HEK293 (cell line): ENCODE measurements around the gene SVOP.

Experiments used
- CTCF ChIA-PET: fragments of 350-600 bp; formaldehyde crosslinking; extraction: SDS; loops from one replicate; lab custom pipeline; 2021; ENCODE audit warnings: antibody characterized with exemption; lab: Yijun Ruan, JAX
- POLR2A ChIA-PET: fragments of 300-600 bp; formaldehyde crosslinking; extraction: SDS; loops from one replicate; lab custom pipeline; 2020; ENCODE audit warnings: antibody characterized with exemption, inconsistent platforms; lab: Yijun Ruan, JAX
- H3K27ac ChIP-seq: fragments of 200-500 bp; sonication (Bioruptor generic); 2 replicates; pipeline ENCODE4 v1.5.1; 2014; ENCODE audit warnings: low read depth, low read length, control low read depth, inconsistent platforms; ENCODE audit errors: extremely low read depth
- H3K36me3 ChIP-seq, 2 experiments: fragments of 200-500 bp in 1 of 2; sonication (Bioruptor generic) in 1 of 2; 1 replicate in 1 of 2; 2 replicates in 1 of 2; pipeline ENCODE4 v1.5.1; 2014 to 2017; ENCODE audit warnings: inconsistent platforms in 2 of 2, low read length in 2 of 2; ENCODE audit not compliant: control insufficient read depth in 2 of 2, insufficient read depth in 1 of 2
- H3K4me1 ChIP-seq: fragments of 200-500 bp; sonication (Bioruptor generic); 2 replicates; pipeline ENCODE4 v1.5.1; 2014; ENCODE audit warnings: mild to moderate bottlenecking, low read length, inconsistent platforms; ENCODE audit not compliant: control insufficient read depth, insufficient read depth
- H3K4me3 ChIP-seq: 2 replicates; pipeline ENCODE4 v1.5.1; 2011; ENCODE audit warnings: low read depth, mild to moderate bottlenecking, control low read depth, low read length, moderate library complexity
- H3K9me3 ChIP-seq: fragments of 200-500 bp; sonication (Bioruptor generic); 2 replicates; pipeline ENCODE4 v1.5.1; 2014; ENCODE audit warnings: low read depth, low read length, inconsistent platforms; ENCODE audit not compliant: control insufficient read depth, insufficient read depth
- AEBP2 ChIP-seq: fragments of 450-650 bp; formaldehyde crosslinking; IDR thresholded peaks from 2 replicates; pipeline ENCODE4 v1.5.1; 2016; ENCODE audit warnings: missing biosample characterization, missing genetic modification characterization, borderline replicate concordance
- EGR2 ChIP-seq: fragments of 450-650 bp; formaldehyde crosslinking; IDR thresholded peaks from 2 replicates; pipeline ENCODE4 v1.5.1; 2016; ENCODE audit warnings: low read depth, missing biosample characterization, missing genetic modification characterization
- GLI4 ChIP-seq: fragments of 450-650 bp; formaldehyde crosslinking; IDR thresholded peaks from 2 replicates; pipeline ENCODE4 v1.5.1; 2016; ENCODE audit warnings: missing biosample characterization, missing genetic modification characterization
- KLF10 ChIP-seq: fragments of 450-650 bp; IDR thresholded peaks from 2 replicates; pipeline ENCODE4 v1.5.1; 2018; ENCODE audit warnings: missing biosample characterization, mild to moderate bottlenecking, missing genetic modification characterization
- KLF16 ChIP-seq: fragments of 450-650 bp; formaldehyde crosslinking; IDR thresholded peaks from 2 replicates; pipeline ENCODE4 v1.5.1; 2017; ENCODE audit warnings: missing biosample characterization, missing genetic modification characterization
- KLF9 ChIP-seq: fragments of 450-650 bp; formaldehyde crosslinking; IDR thresholded peaks from 2 replicates; pipeline ENCODE4 v1.5.1; 2016; ENCODE audit warnings: missing biosample characterization, missing genetic modification characterization, low read depth
- MZF1 ChIP-seq: fragments of 450-650 bp; formaldehyde crosslinking; IDR thresholded peaks from 2 replicates; pipeline ENCODE4 v1.5.1; 2017; ENCODE audit warnings: missing biosample characterization, missing genetic modification characterization, borderline replicate concordance
- REPIN1 ChIP-seq: fragments of 450-650 bp; formaldehyde crosslinking; IDR thresholded peaks from 2 replicates; pipeline ENCODE4 v1.5.1; 2017; ENCODE audit warnings: missing biosample characterization, missing genetic modification characterization, low read depth
- TCF7L2 ChIP-seq: IDR thresholded peaks from 2 replicates; pipeline ENCODE4 v1.6.1; 2011; ENCODE audit warnings: low read depth, mild to moderate bottlenecking, inconsistent platforms, low read length, moderate library complexity, borderline replicate concordance
- WT1 ChIP-seq: fragments of 450-650 bp; formaldehyde crosslinking; IDR thresholded peaks from 2 replicates; pipeline ENCODE4 v1.5.1; 2016; ENCODE audit warnings: missing biosample characterization, missing genetic modification characterization
- ZBTB11 ChIP-seq: fragments of 450-650 bp; formaldehyde crosslinking; conservative IDR thresholded peaks from 2 replicates; pipeline ENCODE4 v1.5.1; 2016; ENCODE audit warnings: low read depth, missing biosample characterization, missing genetic modification characterization
- ZBTB20 ChIP-seq: fragments of 450-650 bp; formaldehyde crosslinking; IDR thresholded peaks from 2 replicates; pipeline ENCODE4 v1.5.1; 2016; ENCODE audit warnings: missing biosample characterization, missing genetic modification characterization
- ZBTB21 ChIP-seq: fragments of 450-650 bp; formaldehyde crosslinking; IDR thresholded peaks from 2 replicates; pipeline ENCODE4 v1.5.1; 2017; ENCODE audit warnings: missing biosample characterization, missing genetic modification characterization
- ZBTB8A ChIP-seq: fragments of 450-650 bp; formaldehyde crosslinking; IDR thresholded peaks from 2 replicates; pipeline ENCODE4 v1.5.1; 2016; ENCODE audit warnings: missing biosample characterization, missing genetic modification characterization
- ZFHX2 ChIP-seq: fragments of 450-650 bp; formaldehyde crosslinking; conservative IDR thresholded peaks from 2 replicates; pipeline ENCODE4 v1.5.1; 2016; ENCODE audit warnings: missing biosample characterization, missing genetic modification characterization
- ZNF140 ChIP-seq: fragments of 450-650 bp; formaldehyde crosslinking; IDR thresholded peaks from 2 replicates; pipeline ENCODE4 v1.5.1; 2016; ENCODE audit warnings: missing biosample characterization, missing genetic modification characterization
- ZNF174 ChIP-seq: fragments of 450-650 bp; formaldehyde crosslinking; IDR thresholded peaks from 2 replicates; pipeline ENCODE4 v1.5.0; 2017; ENCODE audit warnings: missing biosample characterization, mild to moderate bottlenecking, missing genetic modification characterization
- ZNF24 ChIP-seq: fragments of 450-650 bp; formaldehyde crosslinking; IDR thresholded peaks from 2 replicates; pipeline ENCODE4 v1.5.1; 2016; ENCODE audit warnings: missing biosample characterization, missing genetic modification characterization
- ZNF335 ChIP-seq: fragments of 450-650 bp; formaldehyde crosslinking; conservative IDR thresholded peaks from 2 replicates; pipeline ENCODE4 v1.5.1; 2016; ENCODE audit warnings: missing biosample characterization, missing genetic modification characterization
- ZNF449 ChIP-seq: fragments of 450-650 bp; formaldehyde crosslinking; IDR thresholded peaks from 2 replicates; pipeline ENCODE4 v1.5.1; 2017; ENCODE audit warnings: missing biosample characterization, mild to moderate bottlenecking, missing genetic modification characterization, moderate library complexity
- ZNF510 ChIP-seq: fragments of 450-650 bp; formaldehyde crosslinking; IDR thresholded peaks from 2 replicates; pipeline ENCODE4 v1.5.1; 2018; ENCODE audit warnings: mild to moderate bottlenecking, missing genetic modification characterization, missing biosample characterization; ENCODE audit not compliant: insufficient replicate concordance
- ZNF549 ChIP-seq: fragments of 450-650 bp; IDR thresholded peaks from 2 replicates; pipeline ENCODE4 v1.5.1; 2018; ENCODE audit warnings: missing biosample characterization, missing genetic modification characterization, mild to moderate bottlenecking, inconsistent platforms, moderate library complexity
- ZNF623 ChIP-seq: fragments of 450-650 bp; formaldehyde crosslinking; IDR thresholded peaks from 2 replicates; pipeline ENCODE4 v1.5.1; 2016; ENCODE audit warnings: missing biosample characterization, missing genetic modification characterization
- ZNF692 ChIP-seq: fragments of 450-650 bp; formaldehyde crosslinking; IDR thresholded peaks from 2 replicates; pipeline ENCODE4 v1.5.1; 2016; ENCODE audit warnings: missing biosample characterization, missing genetic modification characterization
- ZNF768 ChIP-seq: fragments of 450-650 bp; formaldehyde crosslinking; IDR thresholded peaks from 2 replicates; pipeline ENCODE4 v1.5.1; 2018; ENCODE audit warnings: missing biosample characterization, mild to moderate bottlenecking, missing genetic modification characterization
- ZNF843 ChIP-seq: fragments of 450-650 bp; formaldehyde crosslinking; IDR thresholded peaks from 2 replicates; pipeline ENCODE4 v1.5.1; 2016; ENCODE audit warnings: missing biosample characterization, missing genetic modification characterization
- ZSCAN30 ChIP-seq: fragments of 450-650 bp; IDR thresholded peaks from 2 replicates; pipeline ENCODE4 v1.5.1; 2018; ENCODE audit warnings: missing biosample characterization, mild to moderate bottlenecking, missing genetic modification characterization, moderate library complexity
- ZSCAN5A ChIP-seq: fragments of 450-650 bp; formaldehyde crosslinking; IDR thresholded peaks from 2 replicates; pipeline ENCODE4 v1.5.1; 2016; ENCODE audit warnings: missing biosample characterization, missing genetic modification characterization

Gene SVOP

GRCh38 chr12:109052414-109053323, 31.8 kb upstream of the SVOP start, which contains the start of gene USP30 (continued):
- peak; percentile 67 for TF ChIP-seq ZBTB8A
- TF ChIP-seq MZF1 (tag by site-specific recombination) = no peak
- peak; percentile 85 for TF ChIP-seq ZNF843
- peak; percentile 86 for TF ChIP-seq KLF10
- 0 out of 2 replicates have a peak, but pooled peaks have one; percentile 65 for TF ChIP-seq ZNF174
- 0 out of 2 replicates have a peak, but pooled peaks have one; percentile 53 for TF ChIP-seq ZNF449 (tag by site-specific recombination)
- TF ChIP-seq ZBTB21 (tag by site-specific recombination) = 0 out of 2 replicates have a peak, but pooled peaks have one; percentile 58
- TF ChIP-seq ZNF510 (tag by site-specific recombination) = no peak
- TF ChIP-seq ZBTB11 (tag by site-specific recombination) = peak; percentile 100
- peak; percentile 99 for TF ChIP-seq ZSCAN5A (tag by site-specific recombination)
- peak; percentile 75; the same call in 1 of the 2 replicates for TF ChIP-seq ZBTB20
- no peak for TF ChIP-seq EGR2 (tag by site-specific recombination)
- 0 out of 2 replicates have a peak, but pooled peaks have one; percentile 60 for TF ChIP-seq AEBP2 (tag by site-specific recombination)

- TF ChIP-seq ZNF24 (tag by site-specific recombination) (no peak), ZNF768 (tag by site-specific recombination) (no peak), ZNF549 (tag by site-specific recombination) (no peak), TCF7L2 (no peak), ZNF335 (no peak), KLF9 (no peak), GLI4 (tag by site-specific recombination) (no peak), REPIN1 (tag by site-specific recombination) (no peak), ZNF623 (tag by site-specific recombination) (no peak), ZNF140 (tag by site-specific recombination) (no peak), ZNF692 (tag by site-specific recombination) (no peak), KLF16 (no peak), WT1 (no peak), ZSCAN30 (no peak), ZFHX2 (tag by site-specific recombination) (no peak)
- Histone ChIP-seq H3K4me3 (peak overlapping the region; percentile 97), H3K36me3 (peaks cover 2 to 18% of the 10 kb centered on the region in 2 experiments), H3K4me1 (peaks cover 3% of the 10 kb centered on the region; the same call in 1 of the 2 replicates), H3K9me3 (no peaks in the 10 kb centered on the region), H3K27ac (no peak overlapping the region)
- CTCF ChIA-PET = interaction anchor here (0.7 to 1.2 kb wide), 4 partner anchors 10 to 335 kb away, joined by 3 to 5 read pairs (median 3); no protein-coding TSS in a partner anchor
- POLR2A ChIA-PET = interaction anchor here (0.9 to 1.4 kb wide), 2 partner anchors 18 to 97 kb away, joined by 3 read pairs; no protein-coding TSS in a partner anchor
These were observed 31.2 kb upstream of the SVOP start for GRCh38 chr12:109052097-109052413.
